KMS-11 (cell line): ENCODE data around the gene NPHP4.

Experiments used
- H2AFZ ChIP-seq: fragments of 200-600 bp; sonication (generic); 2 replicates; pipeline ENCODE4 v1.6.1; 2016; ENCODE audit warnings: antibody characterized with exemption, mixed run types, low read depth
- H3K27ac ChIP-seq: fragments of 200-600 bp; sonication (generic); 2 replicates; pipeline ENCODE4 v1.6.1; 2016; ENCODE audit warnings: mild to moderate bottlenecking, mixed run types
- H3K27me3 ChIP-seq: fragments of 200-600 bp; sonication (generic); 2 replicates; pipeline ENCODE4 v1.6.1; 2017; ENCODE audit warnings: mild to moderate bottlenecking, low read depth, mixed run types, moderate library complexity; ENCODE audit not compliant: insufficient read depth
- H3K36me3 ChIP-seq: fragments of 200-600 bp; sonication (generic); 2 replicates; pipeline ENCODE4 v1.6.1; 2017; ENCODE audit warnings: mild to moderate bottlenecking, mixed run types; ENCODE audit not compliant: insufficient read depth
- H3K4me1 ChIP-seq: fragments of 200-600 bp; sonication (generic); 2 replicates; pipeline ENCODE4 v1.6.1; 2016; ENCODE audit warnings: mild to moderate bottlenecking, low read depth, mixed run types; ENCODE audit not compliant: poor library complexity, severe bottlenecking
- H3K4me2 ChIP-seq: fragments of 200-600 bp; sonication (generic); 2 replicates; pipeline ENCODE4 v1.7.0; 2016; ENCODE audit warnings: mild to moderate bottlenecking, mixed run types
- H3K4me3 ChIP-seq: fragments of 200-600 bp; sonication (generic); IDR thresholded peaks from 2 replicates; pipeline ENCODE4 v1.6.1; 2017; ENCODE audit warnings: low read depth, low read length, mixed read lengths; ENCODE audit not compliant: insufficient read depth
- H3K79me2 ChIP-seq: fragments of 200-600 bp; sonication (generic); 2 replicates; pipeline ENCODE4 v1.6.1; 2016; ENCODE audit warnings: low read depth, mixed run types; ENCODE audit not compliant: insufficient read depth
- H3K9ac ChIP-seq: fragments of 200-600 bp; sonication (generic); 2 replicates; pipeline ENCODE4 v1.6.1; 2016; ENCODE audit warnings: mild to moderate bottlenecking, mixed run types
- H4K20me1 ChIP-seq: fragments of 200-600 bp; sonication (generic); 2 replicates; pipeline ENCODE4 v1.6.1; 2016; ENCODE audit warnings: mild to moderate bottlenecking, mixed run types; ENCODE audit not compliant: insufficient read depth
- TF ChIP-seq, protein P1 (sequence below): fragments of 200-600 bp; sonication (generic); conservative IDR thresholded peaks from 2 replicates; pipeline ENCODE4 v1.6.1; 2017; ENCODE audit warnings: low read depth, mild to moderate bottlenecking, antibody characterized with exemption, low read length, moderate library complexity, mixed read lengths

NPHP4 gene

DNA sequence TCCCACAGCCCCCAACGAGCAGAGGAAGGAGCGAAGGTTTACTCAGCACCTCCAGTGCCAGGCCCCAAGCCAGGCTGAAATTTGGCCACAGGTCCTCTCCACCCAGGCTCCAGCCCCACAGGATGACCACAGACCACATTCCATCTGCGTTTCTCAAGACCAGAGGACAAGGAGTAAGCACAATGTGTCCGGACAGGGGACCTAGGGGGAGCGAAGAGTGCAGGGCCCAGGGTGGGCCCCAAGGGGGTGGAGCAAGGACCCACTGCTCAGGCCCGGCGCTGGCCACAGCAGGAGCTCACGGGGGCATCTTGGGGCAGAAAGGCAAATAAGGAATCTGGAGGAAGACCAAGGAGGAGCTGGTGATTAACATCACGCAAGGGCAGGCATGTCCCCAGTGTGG lies 100.5 kb downstream of the NPHP4 start:
- Histone ChIP-seq H3K27ac (no peak overlapping the region), H3K36me3 (no peaks in the 10 kb centered on the region), H3K4me2 (no peak overlapping the region), H3K27me3 (no peaks in the 10 kb centered on the region), H2AFZ (no peak overlapping the region), H4K20me1 (no peaks in the 10 kb centered on the region), H3K4me3 (no peak overlapping the region), H3K9ac (no peak overlapping the region), H3K79me2 (no peaks in the 10 kb centered on the region), H3K4me1 (no peaks in the 10 kb centered on the region)
- TF ChIP-seq, protein P1, sequence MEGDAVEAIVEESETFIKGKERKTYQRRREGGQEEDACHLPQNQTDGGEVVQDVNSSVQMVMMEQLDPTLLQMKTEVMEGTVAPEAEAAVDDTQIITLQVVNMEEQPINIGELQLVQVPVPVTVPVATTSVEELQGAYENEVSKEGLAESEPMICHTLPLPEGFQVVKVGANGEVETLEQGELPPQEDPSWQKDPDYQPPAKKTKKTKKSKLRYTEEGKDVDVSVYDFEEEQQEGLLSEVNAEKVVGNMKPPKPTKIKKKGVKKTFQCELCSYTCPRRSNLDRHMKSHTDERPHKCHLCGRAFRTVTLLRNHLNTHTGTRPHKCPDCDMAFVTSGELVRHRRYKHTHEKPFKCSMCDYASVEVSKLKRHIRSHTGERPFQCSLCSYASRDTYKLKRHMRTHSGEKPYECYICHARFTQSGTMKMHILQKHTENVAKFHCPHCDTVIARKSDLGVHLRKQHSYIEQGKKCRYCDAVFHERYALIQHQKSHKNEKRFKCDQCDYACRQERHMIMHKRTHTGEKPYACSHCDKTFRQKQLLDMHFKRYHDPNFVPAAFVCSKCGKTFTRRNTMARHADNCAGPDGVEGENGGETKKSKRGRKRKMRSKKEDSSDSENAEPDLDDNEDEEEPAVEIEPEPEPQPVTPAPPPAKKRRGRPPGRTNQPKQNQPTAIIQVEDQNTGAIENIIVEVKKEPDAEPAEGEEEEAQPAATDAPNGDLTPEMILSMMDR = no peak

DNA sequence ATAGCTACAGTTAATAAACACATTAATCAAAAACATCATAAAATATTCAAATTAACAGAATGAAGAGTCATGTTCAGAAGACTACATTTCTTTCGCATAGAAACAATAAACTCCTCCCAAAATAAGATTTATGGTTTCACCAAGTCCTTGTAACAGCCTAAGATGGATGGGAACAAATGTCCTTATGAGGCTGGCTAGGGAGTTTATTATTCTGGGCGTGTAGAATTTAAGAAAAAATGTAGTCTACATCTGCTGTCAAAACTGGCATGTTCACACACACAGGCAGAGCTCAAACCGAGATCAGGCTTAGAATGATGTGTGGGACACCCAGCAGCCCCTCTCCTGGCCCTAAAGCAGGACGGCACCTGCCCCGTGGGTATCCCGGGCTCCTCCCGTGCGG lies 101.1 kb downstream of the NPHP4 start:
- Histone ChIP-seq H3K27me3 (no peaks in the 10 kb centered on the region), H3K27ac (no peak overlapping the region), H3K79me2 (no peaks in the 10 kb centered on the region), H3K4me2 (no peak overlapping the region), H3K4me3 (no peak overlapping the region), H3K4me1 (no peaks in the 10 kb centered on the region), H2AFZ (no peak overlapping the region), H4K20me1 (no peaks in the 10 kb centered on the region), H3K9ac (no peak overlapping the region), H3K36me3 (no peaks in the 10 kb centered on the region)
- TF ChIP-seq, protein P1 = no peak

DNA sequence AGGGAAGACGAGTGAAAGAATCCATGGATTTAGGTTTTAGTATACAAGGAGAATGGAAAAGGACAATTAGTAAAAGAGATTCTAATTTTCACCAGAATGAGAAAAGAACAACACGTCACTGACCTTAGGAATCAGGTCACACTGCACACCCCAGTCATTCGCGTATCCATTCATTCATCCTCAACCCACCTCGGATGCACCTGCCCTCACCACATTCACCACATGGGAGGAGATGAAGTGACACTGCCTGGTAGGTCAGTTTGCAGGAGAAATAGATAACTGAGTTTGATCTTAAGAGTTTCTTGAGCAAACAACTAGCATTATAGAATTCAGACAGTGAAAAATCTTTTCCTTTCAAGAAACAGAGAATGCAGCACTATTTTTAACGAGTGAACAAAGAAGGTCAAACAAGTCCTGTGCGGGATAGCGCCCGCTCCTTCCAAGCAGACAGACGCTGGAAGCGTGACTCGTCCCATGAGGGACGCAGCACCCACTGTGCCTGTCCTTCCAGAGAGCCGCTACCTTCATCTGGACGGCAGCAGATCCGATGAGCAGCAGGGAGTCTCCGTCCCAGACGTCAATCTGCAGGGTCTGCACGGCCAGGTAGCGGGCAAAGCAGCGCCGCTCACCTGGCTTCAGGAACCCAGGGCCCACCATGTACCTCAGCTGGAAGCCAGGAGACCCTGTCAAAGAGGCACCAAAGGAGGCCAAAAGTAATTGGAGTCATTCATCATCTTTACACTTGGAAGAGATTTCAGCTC lies 101.7 kb downstream of the NPHP4 start:
- H2AFZ ChIP-seq = no peak overlapping the region
- H3K4me1 ChIP-seq = no peaks in the 10 kb centered on the region
- H3K4me2 ChIP-seq = no peak overlapping the region
- no peaks in the 10 kb centered on the region for H3K79me2 ChIP-seq
- TF ChIP-seq, protein P1 = no peak
- H3K27me3 ChIP-seq = no peaks in the 10 kb centered on the region
- H3K36me3 ChIP-seq = no peaks in the 10 kb centered on the region
- no peak overlapping the region for H3K27ac ChIP-seq
- H4K20me1 ChIP-seq = no peaks in the 10 kb centered on the region
- H3K4me3 ChIP-seq = no peak overlapping the region
- H3K9ac ChIP-seq = no peak overlapping the region

DNA sequence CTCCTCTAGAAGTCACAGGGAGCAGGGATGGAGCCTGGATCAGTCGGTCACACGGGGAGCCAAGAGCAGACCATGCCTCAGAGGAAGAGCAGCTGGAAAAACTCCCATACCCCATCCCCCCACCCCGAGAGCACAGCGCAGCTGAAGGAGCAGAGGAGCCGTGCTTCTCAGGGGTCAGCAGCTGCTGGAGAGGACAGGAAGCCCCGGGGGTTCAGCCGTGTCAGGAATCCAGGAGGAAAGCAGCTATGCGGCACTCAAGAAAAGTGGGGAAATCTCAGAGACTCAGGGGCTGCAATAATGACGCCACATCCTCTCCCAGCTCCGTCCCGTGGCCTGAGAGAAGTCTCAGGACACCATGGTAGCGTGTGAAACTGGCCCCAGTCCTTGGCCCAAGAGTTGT lies 102.3 kb downstream of the NPHP4 start:
- TF ChIP-seq, protein P1 = no peak
- H3K79me2 ChIP-seq = no peaks in the 10 kb centered on the region
- H3K9ac ChIP-seq = no peak overlapping the region
- H3K36me3 ChIP-seq = no peaks in the 10 kb centered on the region
- no peak overlapping the region for H3K4me3 ChIP-seq
- H3K4me2 ChIP-seq = no peak overlapping the region
- H4K20me1 ChIP-seq = no peaks in the 10 kb centered on the region
- H2AFZ ChIP-seq = no peak overlapping the region
- H3K4me1 ChIP-seq = no peaks in the 10 kb centered on the region
- H3K27ac ChIP-seq = no peak overlapping the region
- H3K27me3 ChIP-seq = no peaks in the 10 kb centered on the region
